HepG2 (cell line): ENCODE results near the gene FBXW2. TPM values are rescaled to one million over a fixed set of nuclear protein-coding genes. Genes with fewer than 3 reads are reported as not detected.
A peak's percentile ranks its signal among the peaks of the same experiment; 100 is the strongest.

Source experiments
- CTCF ChIP-seq: sonication (generic); formaldehyde crosslinking; IDR thresholded peaks from 2 replicates; pipeline ENCODE4 v1.5.0; 2020; ENCODE audit warnings: mild to moderate bottlenecking, missing genetic modification reagents, moderate library complexity
- FUBP1 ChIP-seq: sonication (generic); formaldehyde crosslinking; IDR thresholded peaks from 2 replicates; pipeline ENCODE4 v1.5.1; 2020; ENCODE audit warnings: missing genetic modification reagents, mild to moderate bottlenecking, borderline replicate concordance
- MXD3 ChIP-seq: IDR thresholded peaks from 2 replicates; pipeline ENCODE4 v1.6.1; 2016; ENCODE audit warnings: mild to moderate bottlenecking, missing biosample characterization, missing genetic modification reagents
- PATZ1 ChIP-seq: sonication (generic); formaldehyde crosslinking; IDR thresholded peaks from 2 replicates; pipeline ENCODE4 v1.4.0; 2020; ENCODE audit warnings: missing genetic modification reagents
- SMAD1 ChIP-seq: sonication (generic); formaldehyde crosslinking; IDR thresholded peaks from 2 replicates; pipeline ENCODE4 v1.4.0; 2020; ENCODE audit warnings: missing genetic modification reagents, low read depth, mild to moderate bottlenecking, borderline replicate concordance
- ZFP90 ChIP-seq: sonication (generic); formaldehyde crosslinking; IDR thresholded peaks from 2 replicates; pipeline ENCODE4 v1.8.0; 2022; ENCODE audit warnings: missing genetic modification reagents, mild to moderate bottlenecking, inconsistent platforms, borderline replicate concordance
- ZNF280D ChIP-seq: sonication (generic); formaldehyde crosslinking; IDR thresholded peaks from 2 replicates; pipeline ENCODE4 v1.5.1; 2020; ENCODE audit warnings: mild to moderate bottlenecking, missing genetic modification reagents
- ZNF30 ChIP-seq: sonication (generic); formaldehyde crosslinking; IDR thresholded peaks from 2 replicates; pipeline ENCODE4 v1.5.0; 2020; ENCODE audit warnings: mild to moderate bottlenecking, missing genetic modification reagents
- ZNF580 ChIP-seq: IDR thresholded peaks from 2 replicates; pipeline ENCODE4 v1.6.1; 2016; ENCODE audit warnings: low read depth, borderline replicate concordance
- ZNF704 ChIP-seq: sonication (generic); formaldehyde crosslinking; IDR thresholded peaks from 2 replicates; pipeline ENCODE4 v1.8.1; 2023; ENCODE audit warnings: mild to moderate bottlenecking, inconsistent platforms, moderate library complexity, missing genetic modification reagents, borderline replicate concordance
- polyA plus RNA-seq, 8 experiments: library from polyadenylated mRNA; depleted of rRNA in 3 of 8; stranded (reverse) in 7 of 8; unstranded in 1 of 8; fragments of >200 nt; fragmentation: Illumina TruSeq in 4 of 8; extraction: Trizol in 4 of 8; gene quantifications; 2 replicates each; pipeline versions ENCODE4 v1.2.1 to v1.2.3, GENCODE V29; 2011 to 2016; ENCODE audit warnings: low read depth in 4 of 8, missing spikeins in 1 of 8, mixed read lengths in 1 of 8; ENCODE audit not compliant: insufficient read depth in 1 of 8
- total RNA-seq, 5 experiments: library from RNA; depleted of rRNA; stranded (reverse); fragments of >200 nt; fragmentation: Illumina TruSeq; extraction: Trizol; gene quantifications; 2 replicates each; pipeline ENCODE4 v1.2.3, GENCODE V29; 2016; ENCODE audit warnings: low read depth in 1 of 5

The FBXW2 gene
- total and polyA plus RNA-seq, 2 of the 13 experiments (the other 11 are each of a cell fraction or from before 2014, with no cell fraction given) = 35.4 to 43.1 TPM

GRCh38 chr9:120714088-120714845 is 78.9 kb downstream of the FBXW2 start, which contains the start of gene MEGF9 (continued):
- TF ChIP-seq ZNF580 (no peak), ZFP90 (CRISPR knock-in tag) (no peak), ZNF30 (CRISPR knock-in tag) (no peak), CTCF (CRISPR knock-in tag) (no peak), PATZ1 (CRISPR knock-in tag) (peak; percentile 11; the same call in 1 of the 2 replicates), ZNF704 (CRISPR knock-in tag) (no peak), SMAD1 (CRISPR knock-in tag) (no peak), MXD3 (no peak), FUBP1 (CRISPR knock-in tag) (no peak), ZNF280D (CRISPR knock-in tag) (no peak)
